ENCODE results near the gene MEP1A.
A peak's percentile ranks its signal among the peaks of the same experiment; 100 is the strongest.
"Not testable (repeated sequence)": the region's sequence is repeated elsewhere in the genome, so short reads cannot be mapped to it uniquely, and the experiment has no call there.

MEP1A gene

GRCh38 chr6:46834257-46834916 is 41.2 kb downstream of the MEP1A start:
- not testable (repeated sequence) for DNase-seq

- not testable (repeated sequence) for DNase-seq
Measured at GRCh38 chr6:46834991-46835390, 41.8 kb downstream of the MEP1A start.

- DNase-seq = no peak
Measured at GRCh38 chr6:46838033-46838432, 44.8 kb downstream of the MEP1A start.

GRCh38 chr6:46842252-46842846 is 49.2 kb downstream of the MEP1A start:
- DNase-seq = not testable (repeated sequence)

- no peak for DNase-seq
Measured at GRCh38 chr6:46845126-46845525, 51.9 kb downstream of the MEP1A start.

- DNase-seq = peak; percentile 61
Measured at GRCh38 chr6:46848684-46849360, 55.6 kb downstream of the MEP1A start.

GRCh38 chr6:46849361-46849690 is 56.1 kb downstream of the MEP1A start:
- DNase-seq = no peak

- DNase-seq = peak; percentile 2
Measured at GRCh38 chr6:46850792-46851191, 57.6 kb downstream of the MEP1A start.

- DNase-seq = not testable (repeated sequence)
Measured at GRCh38 chr6:46851576-46851975, 58.4 kb downstream of the MEP1A start.

GRCh38 chr6:46855966-46856365 is 62.8 kb downstream of the MEP1A start:
- DNase-seq = peak; percentile 13

- no peak for DNase-seq
Measured at GRCh38 chr6:46862381-46862780, 69.2 kb downstream of the MEP1A start.

GRCh38 chr6:46863791-46864190 is 70.6 kb downstream of the MEP1A start:
- DNase-seq = no peak

- no peak for DNase-seq
Measured at GRCh38 chr6:46865221-46865620, 72.0 kb downstream of the MEP1A start.

- no peak for DNase-seq
Measured at GRCh38 chr6:46867411-46867810, 74.2 kb downstream of the MEP1A start.

- peak; percentile 5 for DNase-seq
Measured at GRCh38 chr6:46876126-46876525, 82.9 kb downstream of the MEP1A start.

- no peak for DNase-seq
Measured at GRCh38 chr6:46879003-46879402, 85.8 kb downstream of the MEP1A start.

- DNase-seq = no peak
Measured at GRCh38 chr6:46882645-46883044, 89.5 kb downstream of the MEP1A start.

- peak; percentile 2 for DNase-seq
Measured at GRCh38 chr6:46888031-46888430, 94.8 kb downstream of the MEP1A start.

GRCh38 chr6:46888578-46888977 is 95.4 kb downstream of the MEP1A start:
- DNase-seq = peak; percentile 30
